ENCODE results near the gene PLEK. TPM values are rescaled to one million over a fixed set of nuclear protein-coding genes. Genes with fewer than 3 reads are reported as not detected.
"Not testable (repeated sequence)": the region's sequence is repeated elsewhere in the genome, so short reads cannot be mapped to it uniquely, and the experiment has no call there.

Gene PLEK
- total RNA-seq, 1 donor from 2014 or later = 9.4 TPM

DNA sequence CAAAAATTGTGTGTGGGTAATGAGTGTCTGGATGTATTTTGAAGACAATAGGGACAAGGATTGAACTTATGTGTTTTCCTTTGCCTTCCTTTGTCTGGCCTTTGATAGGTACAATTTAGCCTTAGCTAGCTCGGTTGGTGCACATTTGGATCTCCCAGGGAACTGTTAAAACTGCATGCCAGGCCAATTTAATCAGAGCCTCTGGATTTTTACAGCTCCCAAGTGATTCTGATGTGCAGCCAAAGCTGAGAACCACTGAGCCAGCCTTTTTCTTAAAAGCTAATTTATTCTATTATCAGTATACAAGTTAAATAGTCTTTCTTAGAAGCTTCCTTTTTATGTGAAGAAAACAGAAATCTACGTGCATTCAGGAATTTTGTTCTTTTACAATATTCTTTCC is 25.0 kb downstream of the PLEK start:
- no peaks in the 10 kb centered on the region for H3K9me3 ChIP-seq (ENCODE audit: control insufficient read depth in 3 of 3, low read length in 3 of 3)
- H3K4me3 ChIP-seq (ENCODE audit: low read length in 3 of 3) = no peak overlapping the region
- no peak overlapping the region for H3K27ac ChIP-seq (ENCODE audit: low read depth, low read length)
- H3K9ac ChIP-seq (ENCODE audit: low read depth in 1 of 3, low read length in 3 of 3) = no peak overlapping the region
- H3K27me3 ChIP-seq (ENCODE audit: control insufficient read depth in 3 of 3, insufficient read depth in 3 of 3, low read length in 3 of 3) = peaks cover 0 to 6% (median 0%) of the 10 kb centered on the region in 3 donors
- peaks cover 0 to 4% (median 3%) of the 10 kb centered on the region in 3 donors for H3K4me1 ChIP-seq (ENCODE audit: control insufficient read depth in 3 of 3, insufficient read depth in 3 of 3, low read length in 3 of 3)
- H3K36me3 ChIP-seq (ENCODE audit: control insufficient read depth in 3 of 3, insufficient read depth in 3 of 3, low read length in 3 of 3) = no peaks in the 10 kb centered on the region

- Histone ChIP-seq H3K27ac (ENCODE audit: low read depth, low read length) (no peak overlapping the region), H3K36me3 (ENCODE audit: control insufficient read depth in 3 of 3, insufficient read depth in 3 of 3, low read length in 3 of 3) (no peaks in the 10 kb centered on the region), H3K9me3 (ENCODE audit: control insufficient read depth in 3 of 3, low read length in 3 of 3) (no peaks in the 10 kb centered on the region), H3K9ac (ENCODE audit: low read depth in 1 of 3, low read length in 3 of 3) (no peak overlapping the region), H3K4me1 (ENCODE audit: control insufficient read depth in 3 of 3, insufficient read depth in 3 of 3, low read length in 3 of 3) (peaks cover 0 to 4% (median 3%) of the 10 kb centered on the region in 3 donors), H3K4me3 (ENCODE audit: low read length in 3 of 3) (no peak overlapping the region), H3K27me3 (ENCODE audit: control insufficient read depth in 3 of 3, insufficient read depth in 3 of 3, low read length in 3 of 3) (peaks cover 0 to 6% (median 0%) of the 10 kb centered on the region in 3 donors)
Observed at GRCh38 chr2:68390586-68390985, 25.5 kb downstream of the PLEK start.

- Histone ChIP-seq H3K36me3 (ENCODE audit: control insufficient read depth in 3 of 3, insufficient read depth in 3 of 3, low read length in 3 of 3) (no peaks in the 10 kb centered on the region), H3K9me3 (ENCODE audit: control insufficient read depth in 3 of 3, low read length in 3 of 3) (no peaks in the 10 kb centered on the region), H3K27ac (ENCODE audit: low read depth, low read length) (no peak overlapping the region), H3K4me1 (ENCODE audit: control insufficient read depth in 3 of 3, insufficient read depth in 3 of 3, low read length in 3 of 3) (peaks cover 0 to 4% (median 3%) of the 10 kb centered on the region in 3 donors), H3K4me3 (ENCODE audit: low read length in 3 of 3) (no peak overlapping the region), H3K9ac (ENCODE audit: low read depth in 1 of 3, low read length in 3 of 3) (no peak overlapping the region), H3K27me3 (ENCODE audit: control insufficient read depth in 3 of 3, insufficient read depth in 3 of 3, low read length in 3 of 3) (peaks cover 0 to 6% (median 0%) of the 10 kb centered on the region in 3 donors)
Observed at GRCh38 chr2:68391099-68391498, 26.0 kb downstream of the PLEK start.

- no peak overlapping the region for H3K4me3 ChIP-seq (ENCODE audit: low read length in 3 of 3)
- H3K27ac ChIP-seq (ENCODE audit: low read depth, low read length) = no peak overlapping the region
- peaks cover 0 to 4% (median 3%) of the 10 kb centered on the region in 3 donors for H3K4me1 ChIP-seq (ENCODE audit: control insufficient read depth in 3 of 3, insufficient read depth in 3 of 3, low read length in 3 of 3)
- H3K9ac ChIP-seq (ENCODE audit: low read depth in 1 of 3, low read length in 3 of 3) = no peak overlapping the region
- H3K9me3 ChIP-seq (ENCODE audit: control insufficient read depth in 3 of 3, low read length in 3 of 3) = no peaks in the 10 kb centered on the region
- H3K36me3 ChIP-seq (ENCODE audit: control insufficient read depth in 3 of 3, insufficient read depth in 3 of 3, low read length in 3 of 3) = no peaks in the 10 kb centered on the region
- H3K27me3 ChIP-seq (ENCODE audit: control insufficient read depth in 3 of 3, insufficient read depth in 3 of 3, low read length in 3 of 3) = peaks cover 0 to 6% (median 0%) of the 10 kb centered on the region in 3 donors
Observed at GRCh38 chr2:68391869-68392268, 26.8 kb downstream of the PLEK start.

- no peaks in the 10 kb centered on the region for H3K4me1 ChIP-seq (ENCODE audit: control insufficient read depth in 3 of 3, insufficient read depth in 3 of 3, low read length in 3 of 3)
- no peaks in the 10 kb centered on the region for H3K9me3 ChIP-seq (ENCODE audit: control insufficient read depth in 3 of 3, low read length in 3 of 3)
- H3K27me3 ChIP-seq (ENCODE audit: control insufficient read depth in 3 of 3, insufficient read depth in 3 of 3, low read length in 3 of 3) = no peaks in the 10 kb centered on the region
- H3K27ac ChIP-seq (ENCODE audit: low read depth, low read length) = no peak overlapping the region
- no peak overlapping the region for H3K4me3 ChIP-seq (ENCODE audit: low read length in 3 of 3)
- H3K36me3 ChIP-seq (ENCODE audit: control insufficient read depth in 3 of 3, insufficient read depth in 3 of 3, low read length in 3 of 3) = no peaks in the 10 kb centered on the region
- H3K9ac ChIP-seq (ENCODE audit: low read depth in 1 of 3, low read length in 3 of 3) = no peak overlapping the region
Observed at GRCh38 chr2:68396093-68396492, 31.0 kb downstream of the PLEK start.

DNA sequence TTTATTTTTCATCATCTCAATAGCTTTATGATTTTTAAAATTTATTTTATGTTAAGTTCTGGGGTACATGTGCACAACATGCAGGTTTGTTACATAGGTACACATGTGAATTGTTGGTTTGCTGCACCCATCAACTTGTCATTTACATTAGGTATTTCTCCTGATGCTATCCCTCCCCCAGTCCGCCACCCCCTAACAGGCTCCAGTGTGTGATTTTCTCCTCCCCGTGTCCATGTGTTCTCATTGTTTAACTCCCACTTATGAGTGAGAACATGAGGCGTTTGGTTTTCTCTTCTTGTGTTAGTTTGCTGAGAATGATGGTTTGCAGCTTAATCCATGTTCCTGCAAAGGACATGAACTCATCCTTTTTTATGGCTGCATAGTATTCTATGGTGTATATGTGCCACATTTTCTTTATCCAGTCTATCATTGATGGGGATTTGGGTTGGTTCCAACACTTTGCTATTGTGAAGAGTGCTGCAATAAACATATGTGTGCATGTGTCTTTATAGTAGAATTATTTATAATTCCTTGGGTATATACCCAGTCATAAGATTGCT is 32.7 kb downstream of the PLEK start:
- H3K9me3 ChIP-seq (ENCODE audit: control insufficient read depth in 3 of 3, low read length in 3 of 3); H3K4me3 ChIP-seq (ENCODE audit: low read length in 3 of 3); H3K36me3 ChIP-seq (ENCODE audit: control insufficient read depth in 3 of 3, insufficient read depth in 3 of 3, low read length in 3 of 3); H3K9ac ChIP-seq (ENCODE audit: low read depth in 1 of 3, low read length in 3 of 3); H3K27me3 ChIP-seq (ENCODE audit: control insufficient read depth in 3 of 3, insufficient read depth in 3 of 3, low read length in 3 of 3); H3K27ac ChIP-seq (ENCODE audit: low read depth, low read length); H3K4me1 ChIP-seq (ENCODE audit: control insufficient read depth in 3 of 3, insufficient read depth in 3 of 3, low read length in 3 of 3): not testable (repeated sequence)

- Histone ChIP-seq H3K27ac (ENCODE audit: low read depth, low read length) (no peak overlapping the region), H3K4me3 (ENCODE audit: low read length in 3 of 3) (no peak overlapping the region)
Observed at GRCh38 chr2:68403199-68403644, 38.1 kb downstream of the PLEK start.

GRCh38 chr2:68404164-68404563 is 39.1 kb downstream of the PLEK start:
- Histone ChIP-seq H3K27ac (ENCODE audit: low read depth, low read length) (no peak overlapping the region), H3K4me3 (ENCODE audit: low read length in 3 of 3) (no peak overlapping the region), H3K9me3 (ENCODE audit: control insufficient read depth in 3 of 3, low read length in 3 of 3) (no peaks in the 10 kb centered on the region), H3K4me1 (ENCODE audit: control insufficient read depth in 3 of 3, insufficient read depth in 3 of 3, low read length in 3 of 3) (no peaks in the 10 kb centered on the region), H3K9ac (ENCODE audit: low read depth in 1 of 3, low read length in 3 of 3) (no peak overlapping the region), H3K27me3 (ENCODE audit: control insufficient read depth in 3 of 3, insufficient read depth in 3 of 3, low read length in 3 of 3) (peaks cover 2 to 5% (median 4%) of the 10 kb centered on the region in 3 donors), H3K36me3 (ENCODE audit: control insufficient read depth in 3 of 3, insufficient read depth in 3 of 3, low read length in 3 of 3) (no peaks in the 10 kb centered on the region)

More at GRCh38 chr2:68403199-68403644, 38.1 kb downstream of the PLEK start:
- H3K36me3 ChIP-seq (ENCODE audit: control insufficient read depth in 3 of 3, insufficient read depth in 3 of 3, low read length in 3 of 3) = no peaks in the 10 kb centered on the region
- H3K9ac ChIP-seq (ENCODE audit: low read depth in 1 of 3, low read length in 3 of 3) = no peak overlapping the region
- H3K4me1 ChIP-seq (ENCODE audit: control insufficient read depth in 3 of 3, insufficient read depth in 3 of 3, low read length in 3 of 3) = no peaks in the 10 kb centered on the region
- no peaks in the 10 kb centered on the region for H3K9me3 ChIP-seq (ENCODE audit: control insufficient read depth in 3 of 3, low read length in 3 of 3)
- peaks cover 2 to 5% (median 4%) of the 10 kb centered on the region in 3 donors for H3K27me3 ChIP-seq (ENCODE audit: control insufficient read depth in 3 of 3, insufficient read depth in 3 of 3, low read length in 3 of 3)

GRCh38 chr2:68404893-68405799 is 40.1 kb downstream of the PLEK start:
- peaks cover 2 to 5% (median 4%) of the 10 kb centered on the region in 3 donors for H3K27me3 ChIP-seq (ENCODE audit: control insufficient read depth in 3 of 3, insufficient read depth in 3 of 3, low read length in 3 of 3)
- H3K9me3 ChIP-seq (ENCODE audit: control insufficient read depth in 3 of 3, low read length in 3 of 3) = no peaks in the 10 kb centered on the region
- no peak overlapping the region for H3K4me3 ChIP-seq (ENCODE audit: low read length in 3 of 3)
- no peaks in the 10 kb centered on the region for H3K36me3 ChIP-seq (ENCODE audit: control insufficient read depth in 3 of 3, insufficient read depth in 3 of 3, low read length in 3 of 3)
- no peak overlapping the region for H3K27ac ChIP-seq (ENCODE audit: low read depth, low read length)
- no peaks in the 10 kb centered on the region for H3K4me1 ChIP-seq (ENCODE audit: control insufficient read depth in 3 of 3, insufficient read depth in 3 of 3, low read length in 3 of 3)
- H3K9ac ChIP-seq (ENCODE audit: low read depth in 1 of 3, low read length in 3 of 3) = no peak overlapping the region

Data from skeletal muscle tissue (tissue), 4 donors.